MCF 10A (cell line): ENCODE measurements around the gene ADGRL1. TPM values are rescaled to one million over a fixed set of nuclear protein-coding genes. Genes with fewer than 3 reads are reported as not detected.
"Not testable (repeated sequence)": the region's sequence is repeated elsewhere in the genome, so short reads cannot be mapped to it uniquely, and the experiment has no call there.

ENCODE experiments used
- BruUV-seq: library from RNA; stranded (reverse); fragments of 400-500 nt; replicated peaks from 2 replicates; lab custom pipeline; 2021; lab: Mats Ljungman, UMichigan
- CTCF ChIA-PET: fragments of 300-600 bp; sonication (Branson Sonifier 250); formaldehyde crosslinking; extraction: SDS; loops from one replicate; lab custom pipeline; 2021; ENCODE audit warnings: antibody characterized with exemption, inconsistent platforms; lab: Yijun Ruan, JAX
- POLR2A ChIA-PET: fragments of 300-600, 350-650 bp; sonication (Branson Sonifier 250); formaldehyde crosslinking; extraction: SDS; loops from one replicate; lab custom pipeline; 2020; ENCODE audit warnings: antibody characterized with exemption, inconsistent platforms; lab: Yijun Ruan, JAX
- DNase-seq: peaks from one replicate; pipeline ENCODE4 v3.0.0-alpha.2; 2018; ENCODE audit not compliant: unreplicated experiment
- H3K27ac Mint-ChIP-seq: one replicate; pipeline ENCODE4 v1.8.0; 2022; ENCODE audit warnings: mild to moderate bottlenecking, low read depth, mixed read lengths; ENCODE audit not compliant: unreplicated experiment
- H3K27me3 Mint-ChIP-seq: one replicate; pipeline ENCODE4 v1.8.0; 2022; ENCODE audit warnings: mixed read lengths; ENCODE audit not compliant: insufficient read depth, unreplicated experiment
- H3K36me3 Mint-ChIP-seq: one replicate; pipeline ENCODE4 v1.8.0; 2022; ENCODE audit warnings: mild to moderate bottlenecking, moderate library complexity, mixed read lengths; ENCODE audit not compliant: insufficient read depth, unreplicated experiment
- H3K4me1 Mint-ChIP-seq: one replicate; pipeline ENCODE4 v1.8.0; 2022; ENCODE audit warnings: mixed read lengths; ENCODE audit not compliant: insufficient read depth, unreplicated experiment
- H3K4me3 Mint-ChIP-seq: one replicate; pipeline ENCODE4 v1.8.0; 2022; ENCODE audit warnings: mild to moderate bottlenecking, moderate library complexity, mixed read lengths; ENCODE audit not compliant: unreplicated experiment
- H3K9me3 Mint-ChIP-seq: one replicate; pipeline ENCODE4 v1.8.0; 2022; ENCODE audit warnings: mixed read lengths; ENCODE audit not compliant: unreplicated experiment
- intact Hi-C: fragments of 100-400 bp; cut with micrococcal nuclease; formaldehyde crosslinking; loops from 2 replicates; pipeline ENCODE4 v1.14.1; 2022
- total RNA-seq: library from RNA; stranded (reverse); gene quantifications from 2 replicates; pipeline ENCODE4 v1.2.3, GENCODE V29; 2022
- TF ChIP-seq, protein P1 (sequence below): fragments of 200-600 bp; IDR thresholded peaks from one replicate; pipeline ENCODE4 v1.8.0; 2022; ENCODE audit warnings: antibody characterized with exemption, mild to moderate bottlenecking; ENCODE audit not compliant: unreplicated experiment

ADGRL1 gene
- total RNA-seq, 1 experiment from 2014 or later, result 15.9 TPM

DNA sequence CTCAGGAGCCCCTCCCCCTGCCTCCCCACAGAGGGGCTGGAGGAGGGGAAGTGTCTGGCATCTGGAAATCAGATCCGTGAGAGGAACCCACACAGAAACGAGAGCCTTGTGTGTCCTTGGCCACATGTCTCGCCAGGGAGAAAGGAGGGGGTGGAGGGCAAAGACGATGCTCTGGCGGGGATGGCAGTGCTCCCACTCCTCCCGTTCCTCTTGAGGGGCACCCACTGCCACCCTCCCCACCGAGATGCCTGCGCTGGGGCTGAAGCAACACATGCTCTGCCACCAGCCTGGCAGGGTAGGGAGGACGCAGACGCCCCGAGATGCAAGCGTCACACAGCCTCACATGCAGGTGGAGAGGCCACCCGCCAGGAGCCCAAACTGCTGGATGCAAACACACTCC is 2.8 kb downstream of the ADGRL1 start:
- H3K4me1 Mint-ChIP-seq, result peaks cover 24% of the 10 kb centered on the region
- peaks cover 10% of the 10 kb centered on the region for H3K27me3 Mint-ChIP-seq
- no peak overlapping the region for H3K27ac Mint-ChIP-seq
- H3K36me3 Mint-ChIP-seq, result no peaks in the 10 kb centered on the region
- intact Hi-C loops, result no loop called here
- no peaks in the 10 kb centered on the region for H3K9me3 Mint-ChIP-seq
- POLR2A ChIA-PET, result interaction anchor here (1.2 kb wide), 1 partner anchor 15 kb away, joined by 4 read pairs; no protein-coding TSS in a partner anchor
- CTCF ChIA-PET, result interaction anchor here (4.0 kb wide), 1 partner anchor 145 kb away, joined by 16 read pairs; no protein-coding TSS in a partner anchor
- TF ChIP-seq, protein P1, sequence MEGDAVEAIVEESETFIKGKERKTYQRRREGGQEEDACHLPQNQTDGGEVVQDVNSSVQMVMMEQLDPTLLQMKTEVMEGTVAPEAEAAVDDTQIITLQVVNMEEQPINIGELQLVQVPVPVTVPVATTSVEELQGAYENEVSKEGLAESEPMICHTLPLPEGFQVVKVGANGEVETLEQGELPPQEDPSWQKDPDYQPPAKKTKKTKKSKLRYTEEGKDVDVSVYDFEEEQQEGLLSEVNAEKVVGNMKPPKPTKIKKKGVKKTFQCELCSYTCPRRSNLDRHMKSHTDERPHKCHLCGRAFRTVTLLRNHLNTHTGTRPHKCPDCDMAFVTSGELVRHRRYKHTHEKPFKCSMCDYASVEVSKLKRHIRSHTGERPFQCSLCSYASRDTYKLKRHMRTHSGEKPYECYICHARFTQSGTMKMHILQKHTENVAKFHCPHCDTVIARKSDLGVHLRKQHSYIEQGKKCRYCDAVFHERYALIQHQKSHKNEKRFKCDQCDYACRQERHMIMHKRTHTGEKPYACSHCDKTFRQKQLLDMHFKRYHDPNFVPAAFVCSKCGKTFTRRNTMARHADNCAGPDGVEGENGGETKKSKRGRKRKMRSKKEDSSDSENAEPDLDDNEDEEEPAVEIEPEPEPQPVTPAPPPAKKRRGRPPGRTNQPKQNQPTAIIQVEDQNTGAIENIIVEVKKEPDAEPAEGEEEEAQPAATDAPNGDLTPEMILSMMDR, result no peak
- DNase-seq, result no peak
- BruUV-seq, result no TSS peak
- H3K4me3 Mint-ChIP-seq, result no peak overlapping the region

DNA sequence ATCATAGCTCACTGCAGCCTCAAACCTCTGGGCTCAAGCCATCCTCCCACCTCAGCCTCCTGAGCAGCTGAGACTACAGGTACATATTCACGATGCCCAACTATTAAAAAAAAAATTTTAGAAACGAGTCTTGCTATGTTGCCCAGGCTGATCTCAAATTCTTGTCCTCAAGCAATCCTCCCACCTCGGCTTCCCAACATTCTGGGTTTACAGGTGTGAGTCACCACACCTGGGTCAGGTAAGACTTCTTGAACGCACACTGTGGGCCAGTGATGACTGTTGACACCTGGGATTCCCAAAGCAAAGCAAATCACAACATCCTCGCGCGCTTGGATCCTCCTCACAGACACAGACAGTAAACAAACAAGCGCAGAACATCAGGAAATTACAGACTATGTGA is 4.5 kb downstream of the ADGRL1 start:
- BruUV-seq, H3K4me3 Mint-ChIP-seq, H3K9me3 Mint-ChIP-seq, H3K27ac Mint-ChIP-seq, H3K36me3 Mint-ChIP-seq, POLR2A ChIA-PET, H3K27me3 Mint-ChIP-seq, intact Hi-C loops, DNase-seq: not testable (repeated sequence)
- peaks cover 16% of the 10 kb centered on the region for H3K4me1 Mint-ChIP-seq
- CTCF ChIA-PET, result interaction anchor here (0.8 to 4.0 kb wide), 2 partner anchors 147 to 299 kb away, joined by 4 to 16 read pairs; no protein-coding TSS in a partner anchor

DNA sequence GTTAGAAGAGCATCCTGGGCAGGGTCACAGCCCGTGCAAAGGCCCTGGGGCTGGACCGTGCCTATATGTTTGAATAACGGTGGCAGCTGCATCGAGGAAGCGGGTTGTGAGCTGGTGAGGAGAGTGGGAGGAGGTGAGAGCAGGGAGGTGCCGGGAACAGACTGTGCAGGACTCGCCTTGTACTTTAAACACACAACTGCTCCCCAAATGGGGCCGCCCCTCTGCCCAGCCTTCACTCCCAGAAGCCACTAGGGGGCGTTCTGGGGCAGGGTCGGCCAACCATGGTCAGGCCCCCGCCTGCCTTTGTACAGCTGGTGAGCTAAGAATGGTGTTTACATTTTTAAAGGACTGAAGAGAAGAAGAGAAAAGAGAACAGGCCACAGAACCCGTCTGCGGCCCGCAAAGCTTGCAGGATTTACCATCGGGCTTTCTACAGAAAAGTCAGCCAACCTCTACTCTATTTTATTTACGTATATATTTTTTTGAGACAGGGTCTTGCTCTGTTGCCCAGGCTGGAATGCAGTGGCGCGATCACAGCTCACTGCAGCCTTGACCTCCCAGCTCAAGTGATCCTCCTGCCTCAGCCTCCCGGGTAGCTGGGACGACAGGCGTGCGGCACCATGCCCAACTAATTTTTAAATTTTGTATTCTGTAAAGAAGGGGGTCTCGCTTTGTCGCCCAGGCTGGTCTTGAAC is 5.7 kb downstream of the ADGRL1 start:
- ChIA-PET CTCF (interaction anchor here (0.5 to 2.1 kb wide), 10 partner anchors 9 to 492 kb away, joined by 3 to 15 read pairs (median 4); no protein-coding TSS in a partner anchor), POLR2A (interaction anchor here (0.6 to 1.2 kb wide), 2 partner anchors 59 to 148 kb away, joined by 4 to 7 read pairs; no protein-coding TSS in a partner anchor)
- H3K36me3 Mint-ChIP-seq, H3K4me3 Mint-ChIP-seq, H3K27ac Mint-ChIP-seq, H3K9me3 Mint-ChIP-seq, intact Hi-C loops, BruUV-seq, H3K27me3 Mint-ChIP-seq: not testable (repeated sequence)
- H3K4me1 Mint-ChIP-seq, result peaks cover 22% of the 10 kb centered on the region
- TF ChIP-seq, protein P1, result peak; percentile 61
- peak; percentile 35 for DNase-seq

DNA sequence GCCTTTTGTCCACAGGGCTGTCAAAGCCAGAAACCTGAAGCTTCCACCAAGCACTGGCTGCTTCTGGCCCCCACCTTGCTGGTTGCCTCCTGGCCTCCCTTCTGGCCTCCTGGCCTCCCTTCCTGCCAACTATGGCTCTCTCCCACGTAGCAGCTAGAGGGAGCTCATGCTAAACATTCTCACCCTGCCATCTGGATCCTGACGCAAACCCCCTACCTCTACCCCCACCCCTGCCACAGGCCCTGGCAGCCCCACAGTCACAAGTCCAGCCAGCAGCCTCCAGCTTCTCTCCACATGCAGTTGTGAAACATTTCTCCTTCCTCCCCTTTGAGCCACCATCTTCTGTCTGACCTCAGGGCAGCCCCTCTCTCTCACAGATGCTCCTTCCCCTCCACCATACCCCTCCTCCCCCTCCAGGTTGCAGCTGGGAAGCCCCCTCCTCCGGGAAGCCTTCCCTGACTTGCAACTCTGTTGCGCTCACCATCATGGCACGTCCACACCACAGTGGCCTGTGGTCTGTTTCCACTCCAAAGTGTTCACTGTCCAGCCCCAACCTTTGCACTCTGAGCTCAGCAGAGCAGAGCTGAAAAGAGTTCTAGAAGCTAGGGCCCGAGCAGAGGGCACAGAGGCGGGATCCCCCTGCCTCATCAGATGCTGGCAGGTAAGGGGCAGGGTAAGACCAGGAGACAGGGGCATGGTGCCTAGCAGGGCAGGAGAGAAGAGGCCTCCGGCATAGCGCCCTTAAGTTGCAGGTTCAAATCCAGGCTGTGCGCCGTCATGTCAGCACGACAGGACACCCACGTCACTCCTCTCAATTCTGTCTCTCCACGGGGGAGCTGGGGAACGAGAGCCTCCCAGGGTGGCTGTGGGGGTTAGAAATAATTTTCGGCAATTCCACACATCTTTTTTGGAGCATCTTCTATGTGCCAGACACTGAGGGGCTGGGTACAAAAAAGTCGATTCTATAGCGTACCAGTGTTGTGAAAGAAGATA is 7.3 kb downstream of the ADGRL1 start:
- DNase-seq, result no peak
- no peak overlapping the region for H3K4me3 Mint-ChIP-seq
- H3K27ac Mint-ChIP-seq, result no peak overlapping the region
- H3K36me3 Mint-ChIP-seq, result no peaks in the 10 kb centered on the region
- POLR2A ChIA-PET, result interaction anchor here (0.6 kb wide), 1 partner anchor 313 kb away, joined by 3 read pairs; no protein-coding TSS in a partner anchor
- no peaks in the 10 kb centered on the region for H3K9me3 Mint-ChIP-seq
- peaks cover 11% of the 10 kb centered on the region for H3K4me1 Mint-ChIP-seq
- TF ChIP-seq, protein P1, result no peak
- H3K27me3 Mint-ChIP-seq, result no peaks in the 10 kb centered on the region
- intact Hi-C loops, result no loop called here
- CTCF ChIA-PET, result interaction anchor here (0.6 to 2.1 kb wide), 9 partner anchors 8 to 208 kb away, joined by 3 to 15 read pairs (median 4); no protein-coding TSS in a partner anchor
- no TSS peak for BruUV-seq
